ENCODE data around the gene CNTLN.

GRCh38 chr9:17521100-17521855 is 386.4 kb downstream of the CNTLN start:
- TF ChIP-seq POLR2A (IDR thresholded peaks at IDR 0.05; ENCODE audit: low read length) = no peak
- no peak for TF ChIP-seq GATA1 (IDR thresholded peaks at IDR 0.05; ENCODE audit: low read depth, low read length)
